Mononuclear cell (primary cell): ENCODE measurements around the gene GPX3. TPM values are rescaled to one million over a fixed set of nuclear protein-coding genes. Genes with fewer than 3 reads are reported as not detected.

Source experiments
- H3K27me3 ChIP-seq: 2 replicates; pipeline ENCODE4 v1.6.0; 2011; ENCODE audit warnings: low read length, control low read depth; ENCODE audit not compliant: insufficient read depth
- H3K4me1 ChIP-seq: 2 replicates; pipeline ENCODE4 v1.5.1; 2011; ENCODE audit warnings: mild to moderate bottlenecking, low read length, control low read depth; ENCODE audit not compliant: insufficient read depth
- H3K4me3 ChIP-seq: 2 replicates; pipeline ENCODE4 v1.5.1; 2011; ENCODE audit warnings: mild to moderate bottlenecking, low read length, moderate library complexity
- H3K9me3 ChIP-seq: 2 replicates; pipeline ENCODE4 v1.5.1; 2011; ENCODE audit warnings: low read depth, mild to moderate bottlenecking, control low read depth, low read length
- total RNA-seq: library from RNA; depleted of rRNA; stranded (reverse); fragments of >200 nt; gene quantifications from one replicate; pipeline ENCODE4 v1.2.3, GENCODE V29; 2012

The GPX3 gene
- total RNA-seq, 1 donor: 1.6 TPM

- Histone ChIP-seq H3K9me3 (no peaks in the 10 kb centered on the region), H3K4me1 (peaks cover 57% of the 10 kb centered on the region), H3K4me3 (no peak overlapping the region), H3K27me3 (no peaks in the 10 kb centered on the region)
Measured at GRCh38 chr5:151068433-151069197, 48.2 kb downstream of the GPX3 start.

- peaks cover 58% of the 10 kb centered on the region for H3K4me1 ChIP-seq
- no peaks in the 10 kb centered on the region for H3K27me3 ChIP-seq
- H3K9me3 ChIP-seq: no peaks in the 10 kb centered on the region
- H3K4me3 ChIP-seq: no peak overlapping the region
Measured at GRCh38 chr5:151070449-151070848, 50.1 kb downstream of the GPX3 start.

- no peak overlapping the region for H3K4me3 ChIP-seq
- H3K4me1 ChIP-seq: peaks cover 60% of the 10 kb centered on the region
Measured at GRCh38 chr5:151071021-151071420, 50.6 kb downstream of the GPX3 start.

GRCh38 chr5:151071848-151072629 is 51.6 kb downstream of the GPX3 start:
- Histone ChIP-seq H3K9me3 (no peaks in the 10 kb centered on the region), H3K4me1 (peaks cover 64% of the 10 kb centered on the region), H3K4me3 (no peak overlapping the region), H3K27me3 (no peaks in the 10 kb centered on the region)

More at GRCh38 chr5:151071021-151071420, 50.6 kb downstream of the GPX3 start:
- Histone ChIP-seq H3K27me3 (no peaks in the 10 kb centered on the region), H3K9me3 (no peaks in the 10 kb centered on the region)

GRCh38 chr5:151072630-151073025 is 52.2 kb downstream of the GPX3 start:
- peaks cover 68% of the 10 kb centered on the region for H3K4me1 ChIP-seq
- H3K4me3 ChIP-seq: no peak overlapping the region
- H3K27me3 ChIP-seq: no peaks in the 10 kb centered on the region
- H3K9me3 ChIP-seq: no peaks in the 10 kb centered on the region

GRCh38 chr5:151073280-151073679 is 52.9 kb downstream of the GPX3 start:
- Histone ChIP-seq H3K4me1 (peaks cover 68% of the 10 kb centered on the region), H3K4me3 (no peak overlapping the region), H3K9me3 (no peaks in the 10 kb centered on the region)

GRCh38 chr5:151074557-151074956 is 54.2 kb downstream of the GPX3 start:
- peaks cover 68% of the 10 kb centered on the region for H3K4me1 ChIP-seq
- H3K27me3 ChIP-seq: no peaks in the 10 kb centered on the region

More at GRCh38 chr5:151073280-151073679, 52.9 kb downstream of the GPX3 start:
- H3K27me3 ChIP-seq: no peaks in the 10 kb centered on the region

GRCh38 chr5:151075698-151076331 is 55.4 kb downstream of the GPX3 start:
- Histone ChIP-seq H3K4me3 (no peak overlapping the region), H3K27me3 (no peaks in the 10 kb centered on the region), H3K9me3 (no peaks in the 10 kb centered on the region), H3K4me1 (peaks cover 64% of the 10 kb centered on the region)

More at GRCh38 chr5:151074557-151074956, 54.2 kb downstream of the GPX3 start:
- no peak overlapping the region for H3K4me3 ChIP-seq
- H3K9me3 ChIP-seq: no peaks in the 10 kb centered on the region

GRCh38 chr5:151076616-151077015 is 56.2 kb downstream of the GPX3 start:
- Histone ChIP-seq H3K27me3 (no peaks in the 10 kb centered on the region), H3K4me3 (no peak overlapping the region), H3K4me1 (peaks cover 62% of the 10 kb centered on the region), H3K9me3 (no peaks in the 10 kb centered on the region)

- no peak overlapping the region for H3K4me3 ChIP-seq
Measured at GRCh38 chr5:151077419-151077818, 57.0 kb downstream of the GPX3 start.

GRCh38 chr5:151077967-151078366 is 57.6 kb downstream of the GPX3 start:
- Histone ChIP-seq H3K4me3 (no peak overlapping the region), H3K4me1 (peaks cover 76% of the 10 kb centered on the region)

More at GRCh38 chr5:151077419-151077818, 57.0 kb downstream of the GPX3 start:
- Histone ChIP-seq H3K9me3 (no peaks in the 10 kb centered on the region), H3K27me3 (no peaks in the 10 kb centered on the region), H3K4me1 (peaks cover 70% of the 10 kb centered on the region)

More at GRCh38 chr5:151077967-151078366, 57.6 kb downstream of the GPX3 start:
- Histone ChIP-seq H3K27me3 (no peaks in the 10 kb centered on the region), H3K9me3 (no peaks in the 10 kb centered on the region)

Other genes starting within 250 kb of the GPX3 start
- gene SMIM3, start 241.8 kb upstream of the GPX3 start, total RNA-seq: 40.7 TPM
- 2.5 TPM for gene IRGM, start 174.1 kb upstream of the GPX3 start, total RNA-seq
- gene ZNF300, start 115.6 kb upstream of the GPX3 start, total RNA-seq: 4.0 TPM
- 222 TPM for gene TNIP1, start 60.4 kb downstream of the GPX3 start, total RNA-seq
- gene ANXA6, start 137.2 kb downstream of the GPX3 start, total RNA-seq: 127 TPM
- 142 TPM for gene CCDC69, start 203.5 kb downstream of the GPX3 start, total RNA-seq
- gene GM2A, start 232.6 kb downstream of the GPX3 start, total RNA-seq: 38.9 TPM